CD4-positive, alpha-beta T cell treated with Interleukin-4 for 4 hours (primary cell): ENCODE results near the gene DCP2.

Source experiments
- DNase-seq: peaks from one replicate; pipeline ENCODE4 v3.0.0-alpha.2; 2020

Gene DCP2

GRCh38 chr5:112967520-112968083 is 9.0 kb upstream of the DCP2 start:
- no peak for DNase-seq

- DNase-seq = no peak
Observed at GRCh38 chr5:112968411-112969106, 8.0 kb upstream of the DCP2 start.

- no peak for DNase-seq
Observed at GRCh38 chr5:112971276-112971675, 5.3 kb upstream of the DCP2 start.

GRCh38 chr5:112973036-112973435 is 3.6 kb upstream of the DCP2 start:
- no peak for DNase-seq

- no peak for DNase-seq
Observed at GRCh38 chr5:112973904-112974303, 2.7 kb upstream of the DCP2 start.

- no peak for DNase-seq
Observed at GRCh38 chr5:112974901-112975300, 1.7 kb upstream of the DCP2 start.

- DNase-seq = no peak
Observed at GRCh38 chr5:112975721-112976431, 722 bp upstream of the DCP2 start.

GRCh38 chr5:112977440-112977861 is 853 bp downstream of the DCP2 start:
- DNase-seq = no peak

- DNase-seq = no peak
Observed at GRCh38 chr5:112978836-112979235, 2.2 kb downstream of the DCP2 start.

- DNase-seq = no peak
Observed at GRCh38 chr5:112979723-112980122, 3.1 kb downstream of the DCP2 start.

- no peak for DNase-seq
Observed at GRCh38 chr5:112983363-112983762, 6.8 kb downstream of the DCP2 start.

- DNase-seq = no peak
Observed at GRCh38 chr5:112986224-112986623, 9.6 kb downstream of the DCP2 start.

GRCh38 chr5:112995764-112996618 is 19.4 kb downstream of the DCP2 start:
- DNase-seq = peak; percentile 79

GRCh38 chr5:112996830-112997374 is 20.3 kb downstream of the DCP2 start:
- DNase-seq = no peak

- no peak for DNase-seq
Observed at GRCh38 chr5:112998296-112998695, 21.7 kb downstream of the DCP2 start.

- no peak for DNase-seq
Observed at GRCh38 chr5:113000466-113000865, 23.9 kb downstream of the DCP2 start.

GRCh38 chr5:113002423-113002822 is 25.8 kb downstream of the DCP2 start:
- no peak for DNase-seq

GRCh38 chr5:113003763-113004162 is 27.2 kb downstream of the DCP2 start:
- DNase-seq = no peak

- DNase-seq = no peak
Observed at GRCh38 chr5:113005454-113005853, 28.9 kb downstream of the DCP2 start.

- DNase-seq = no peak
Observed at GRCh38 chr5:113017881-113018635, 41.5 kb downstream of the DCP2 start.

GRCh38 chr5:113020461-113021273 is 44.1 kb downstream of the DCP2 start:
- peak; percentile 51 for DNase-seq
